HG02840 (cell line): ENCODE measurements around the gene STX11.
"Not testable (repeated sequence)": the region's sequence is repeated elsewhere in the genome, so short reads cannot be mapped to it uniquely, and the experiment has no call there.

Source experiments
- ATAC-seq: cut with Tn5 transposase; IDR thresholded peaks from one replicate; pipeline ENCODE4 v1.9.1; 2021; ENCODE audit warnings: mild to moderate bottlenecking, moderate library complexity, moderate number of reproducible peaks; ENCODE audit not compliant: unreplicated experiment, low FRiP score

STX11 gene

GRCh38 chr6:144170044-144170443 lies 19.7 kb downstream of the STX11 start:
- no peak for ATAC-seq

- ATAC-seq, result no peak
Observed at GRCh38 chr6:144171406-144171805, 21.1 kb downstream of the STX11 start.

- ATAC-seq, result no peak
Observed at GRCh38 chr6:144174006-144174405, 23.7 kb downstream of the STX11 start.

- no peak for ATAC-seq
Observed at GRCh38 chr6:144176043-144176442, 25.7 kb downstream of the STX11 start.

GRCh38 chr6:144177726-144178125 lies 27.4 kb downstream of the STX11 start:
- no peak for ATAC-seq

GRCh38 chr6:144178323-144178722 lies 28.0 kb downstream of the STX11 start:
- ATAC-seq, result no peak

GRCh38 chr6:144179237-144179636 lies 28.9 kb downstream of the STX11 start:
- ATAC-seq, result no peak

- no peak for ATAC-seq
Observed at GRCh38 chr6:144179828-144180227, 29.5 kb downstream of the STX11 start.

GRCh38 chr6:144180354-144180753 lies 30.0 kb downstream of the STX11 start:
- ATAC-seq, result not testable (repeated sequence)

GRCh38 chr6:144181639-144182038 lies 31.3 kb downstream of the STX11 start:
- ATAC-seq, result no peak

- not testable (repeated sequence) for ATAC-seq
Observed at GRCh38 chr6:144184186-144184585, 33.9 kb downstream of the STX11 start.

GRCh38 chr6:144185133-144185836 lies 35.0 kb downstream of the STX11 start:
- ATAC-seq, result no peak

GRCh38 chr6:144186817-144187625 lies 36.7 kb downstream of the STX11 start:
- no peak for ATAC-seq

GRCh38 chr6:144189351-144189750 lies 39.0 kb downstream of the STX11 start:
- ATAC-seq, result no peak

GRCh38 chr6:144190080-144190479 lies 39.8 kb downstream of the STX11 start:
- ATAC-seq, result no peak

GRCh38 chr6:144190593-144190992 lies 40.3 kb downstream of the STX11 start:
- ATAC-seq, result no peak

- no peak for ATAC-seq
Observed at GRCh38 chr6:144193181-144193580, 42.9 kb downstream of the STX11 start.

- no peak for ATAC-seq
Observed at GRCh38 chr6:144194293-144194810, 44.0 kb downstream of the STX11 start.

- ATAC-seq, result no peak
Observed at GRCh38 chr6:144195671-144196270, 45.5 kb downstream of the STX11 start.

GRCh38 chr6:144197919-144198318 lies 47.6 kb downstream of the STX11 start:
- no peak for ATAC-seq

- ATAC-seq, result no peak
Observed at GRCh38 chr6:144202879-144203468, 52.7 kb downstream of the STX11 start.
